Amniotic epithelial cell (primary cell): ENCODE results near the gene RBPJL.

Experiments used
- DNase-seq: peaks from one replicate; pipeline ENCODE4 v3.0.0-alpha.2; 2010; ENCODE audit warnings: low read depth

RBPJL gene

DNA sequence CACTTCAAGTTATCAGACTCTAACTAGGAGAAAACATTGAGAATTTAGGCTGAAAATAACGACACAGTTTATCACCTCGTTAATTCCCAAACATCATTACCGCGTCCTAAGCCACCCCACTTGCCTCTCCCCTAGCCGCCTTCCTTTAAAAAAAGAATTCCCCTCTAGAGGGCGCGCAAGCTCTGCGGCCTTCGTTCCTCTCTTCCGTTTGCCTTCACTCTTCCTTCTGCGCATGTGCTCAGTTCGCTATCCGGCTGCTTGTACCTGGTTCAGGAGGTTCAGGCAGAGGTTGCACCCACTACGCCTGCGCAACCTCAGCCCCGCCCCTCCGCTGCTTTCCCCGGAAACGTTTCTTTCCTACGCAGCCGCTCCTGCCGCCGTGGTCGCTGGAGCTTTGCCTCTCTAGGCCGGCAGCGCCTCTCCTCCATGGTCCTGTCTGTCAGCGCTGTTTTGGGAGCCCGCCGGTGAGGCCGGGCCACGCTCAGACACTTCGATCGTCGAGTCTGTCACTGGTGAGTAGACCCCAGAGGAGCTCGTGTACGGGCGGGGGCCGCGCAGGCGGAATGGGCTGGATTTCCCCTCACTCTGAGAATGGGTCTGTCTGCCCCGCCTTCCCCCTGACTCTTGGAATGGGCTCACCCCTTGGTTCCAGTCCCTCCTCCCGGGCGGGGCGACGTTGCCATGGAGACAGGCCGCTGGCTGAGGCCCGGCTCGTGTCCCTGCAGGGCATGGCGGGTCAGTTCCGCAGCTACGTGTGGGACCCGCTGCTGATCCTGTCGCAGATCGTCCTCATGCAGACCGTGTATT is 56.4 kb downstream of the RBPJL start, which contains the start of gene SYS1:
Gene SYS1, plus strand, starts transcription at position 353 of the 807 bp plus-strand sequence. Its CDS starts 376 bp downstream, at position 729.
- DNase-seq = peak; percentile 96

DNA sequence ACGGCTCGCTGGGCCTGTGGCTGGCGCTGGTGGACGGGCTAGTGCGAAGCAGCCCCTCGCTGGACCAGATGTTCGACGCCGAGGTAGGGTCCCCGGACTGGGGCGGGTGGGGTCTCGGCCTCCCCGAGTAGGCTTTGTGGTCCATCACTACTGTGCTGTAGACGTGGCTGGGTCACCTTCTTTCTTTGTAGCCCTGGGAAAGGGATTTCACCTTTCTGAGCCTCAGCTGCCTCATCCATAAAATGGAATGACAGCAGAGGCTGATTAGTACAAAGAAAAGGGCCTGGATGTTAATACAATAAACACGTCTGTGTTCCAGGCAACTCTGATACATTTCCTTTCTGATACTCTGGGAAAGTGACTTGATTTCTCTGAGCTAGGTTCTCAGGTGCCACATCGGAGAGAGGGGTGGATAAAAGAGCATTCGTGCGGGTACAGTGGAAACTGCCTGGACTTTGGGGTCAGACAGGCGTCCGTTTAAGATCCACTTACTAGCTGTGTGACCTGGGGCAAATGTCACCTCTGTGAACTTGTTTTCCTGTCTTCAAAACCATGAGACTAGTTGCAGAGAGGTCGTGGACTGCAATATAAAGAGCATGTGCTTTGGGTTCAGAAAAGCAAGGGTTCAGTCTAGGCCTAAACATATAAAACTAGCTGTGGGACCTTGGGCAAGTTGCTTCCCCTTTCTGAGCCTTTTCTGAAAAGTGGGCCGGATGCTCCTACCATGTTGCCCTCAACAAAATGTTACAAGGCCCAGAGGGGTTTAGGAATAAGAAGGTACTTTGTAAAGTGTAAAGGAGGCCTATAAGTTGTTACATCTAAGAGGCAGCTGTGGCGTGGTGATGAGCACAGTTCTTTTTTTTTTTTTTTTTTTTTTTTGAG is 57.2 kb downstream of the RBPJL start:
- DNase-seq = no peak

DNA sequence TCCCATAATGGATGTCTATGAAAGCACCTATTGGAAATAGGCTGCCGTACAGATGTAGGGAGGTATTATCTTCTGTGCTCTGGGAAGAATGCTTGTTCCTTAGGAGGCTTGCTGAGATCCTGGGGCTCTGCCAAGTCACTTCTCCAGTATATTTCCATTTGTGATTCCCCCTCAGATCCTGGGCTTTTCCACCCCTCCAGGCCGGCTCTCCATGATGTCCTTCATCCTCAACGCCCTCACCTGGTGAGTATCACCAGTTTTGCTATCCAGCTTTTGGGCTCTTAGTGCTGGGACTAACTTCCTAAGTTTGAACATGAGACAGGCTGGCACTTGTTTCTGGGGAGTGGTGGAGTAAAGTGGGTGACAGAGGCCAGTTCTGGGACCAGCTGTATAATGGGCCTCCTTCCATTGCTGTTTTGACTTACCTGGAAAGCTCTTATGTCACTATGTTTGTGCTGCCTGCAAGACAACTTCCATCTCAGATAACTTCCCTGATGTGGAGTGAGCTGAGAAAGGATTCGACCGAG is 58.9 kb downstream of the RBPJL start:
- no peak for DNase-seq

DNA sequence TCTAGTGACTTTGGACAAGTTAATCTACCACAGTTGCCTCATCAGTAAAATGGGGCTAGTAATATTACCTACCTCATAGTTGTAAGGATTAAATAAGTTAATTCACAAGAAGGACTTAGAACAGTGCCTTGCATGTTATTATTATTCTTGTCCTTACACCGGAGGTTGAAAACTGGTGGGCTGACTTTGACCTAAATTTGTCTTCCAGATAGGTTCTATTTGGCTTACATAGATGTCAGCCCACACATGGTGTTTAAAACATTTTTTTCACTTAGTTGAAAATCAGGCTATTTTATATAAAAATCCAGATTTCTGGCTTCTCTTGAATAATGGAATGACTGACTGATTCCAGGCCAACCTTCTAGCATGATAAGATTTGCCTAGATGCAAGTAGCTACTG is 59.6 kb downstream of the RBPJL start:
- DNase-seq = no peak

DNA sequence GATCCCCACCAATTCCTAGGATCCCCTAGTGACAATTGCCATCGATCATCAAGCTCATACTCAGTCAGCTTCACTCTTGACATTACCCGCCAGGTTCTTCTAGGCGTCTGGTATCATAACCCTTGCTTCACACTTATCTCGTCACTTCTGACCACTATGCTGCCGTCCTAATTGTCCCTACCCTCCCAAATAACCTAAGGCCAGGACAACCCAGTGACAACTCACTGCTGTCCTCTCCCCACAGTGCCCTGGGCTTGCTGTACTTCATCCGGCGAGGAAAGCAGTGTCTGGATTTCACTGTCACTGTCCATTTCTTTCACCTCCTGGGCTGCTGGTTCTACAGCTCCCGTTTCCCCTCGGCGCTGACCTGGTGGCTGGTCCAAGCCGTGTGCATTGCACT is 60.0 kb downstream of the RBPJL start:
- no peak for DNase-seq

DNA sequence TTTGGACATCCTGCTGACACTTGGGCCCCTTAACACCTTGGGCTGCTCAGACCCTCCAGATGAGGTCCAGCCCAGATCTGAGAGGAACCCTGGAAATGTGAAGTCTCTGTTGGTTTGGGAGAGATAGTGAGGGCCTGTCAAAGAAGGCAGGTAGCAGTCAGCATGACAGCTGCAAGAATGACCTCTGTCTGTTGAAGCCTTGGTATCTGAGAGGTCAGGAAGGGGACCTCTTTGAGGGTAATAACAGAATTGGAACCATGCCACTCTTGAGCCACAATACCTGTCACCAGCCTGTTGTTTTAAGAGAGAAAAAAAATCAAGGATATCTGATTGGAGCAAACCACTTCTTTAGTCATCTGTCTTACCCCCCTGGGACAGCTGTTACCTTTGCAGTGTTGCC is 60.5 kb downstream of the RBPJL start:
- no peak for DNase-seq
